Endodermal cell (in vitro differentiated cells): ENCODE data around the gene CPNE5. TPM values are rescaled to one million over a fixed set of nuclear protein-coding genes. Genes with fewer than 3 reads are reported as not detected.

Source experiments
- DNase-seq: peaks from one replicate; pipeline ENCODE4 v3.0.0-alpha.2; 2017
- H3K27ac ChIP-seq: 2 replicates; pipeline ENCODE4 v1.5.1; 2013; ENCODE audit warnings: mild to moderate bottlenecking, low read depth, low read length, moderate library complexity
- H3K27me3 ChIP-seq: 2 replicates; pipeline ENCODE4 v1.6.1; 2013; ENCODE audit warnings: mild to moderate bottlenecking, low read length, moderate library complexity; ENCODE audit not compliant: insufficient read depth, control insufficient read depth, poor library complexity, severe bottlenecking
- H3K36me3 ChIP-seq: 2 replicates; pipeline ENCODE4 v1.7.0; 2013; ENCODE audit warnings: mild to moderate bottlenecking, low read length, moderate library complexity; ENCODE audit not compliant: control insufficient read depth, insufficient read depth
- H3K4me1 ChIP-seq: one replicate; pipeline ENCODE4 v1.7.0; 2013; ENCODE audit warnings: low read length; ENCODE audit not compliant: control insufficient read depth, insufficient read depth
- H3K4me3 ChIP-seq: 2 replicates; pipeline ENCODE4 v1.5.1; 2013; ENCODE audit warnings: mild to moderate bottlenecking, low read length, moderate library complexity
- H3K9ac ChIP-seq: 2 replicates; pipeline ENCODE4 v1.6.1; 2013; ENCODE audit warnings: mild to moderate bottlenecking, low read length, moderate library complexity; ENCODE audit not compliant: poor library complexity, severe bottlenecking; ENCODE audit errors: extremely low read depth
- H3K9me3 ChIP-seq: 2 replicates; pipeline ENCODE4 v1.6.1; 2013; ENCODE audit warnings: mild to moderate bottlenecking, low read length, moderate library complexity; ENCODE audit not compliant: control insufficient read depth
- H3K27ac Mint-ChIP-seq: 2 replicates; pipeline ENCODE4 v1.8.0; 2020; ENCODE audit warnings: mixed read lengths
- H3K27me3 Mint-ChIP-seq: 2 replicates; pipeline ENCODE4 v1.8.0; 2021; ENCODE audit warnings: mild to moderate bottlenecking, mixed read lengths; ENCODE audit not compliant: insufficient read depth
- H3K36me3 Mint-ChIP-seq: 2 replicates; pipeline ENCODE4 v1.8.0; 2020; ENCODE audit warnings: low read depth, mixed read lengths
- H3K4me1 Mint-ChIP-seq: 2 replicates; pipeline ENCODE4 v1.8.0; 2020; ENCODE audit warnings: mixed read lengths
- H3K4me3 Mint-ChIP-seq: 2 replicates; pipeline ENCODE4 v1.8.0; 2020; ENCODE audit warnings: mild to moderate bottlenecking, moderate library complexity, mixed read lengths
- H3K9me3 Mint-ChIP-seq: 2 replicates; pipeline ENCODE4 v1.8.0; 2020; ENCODE audit warnings: mild to moderate bottlenecking, mixed read lengths
- CTCF ChIP-seq: fragments of 200-600 bp; sonication (generic); conservative IDR thresholded peaks from 2 replicates; pipeline ENCODE4 v1.5.0; 2021; ENCODE audit warnings: antibody characterized with exemption, mild to moderate bottlenecking
- WGBS, 2 experiments: methylation state at CpG; one replicate each; pipeline versions ENCODE4 v1.1.5 to v1.1.7; 2013; ENCODE audit warnings: missing lambda C conversion rate in 2 of 2, mixed read lengths in 1 of 2; ENCODE audit not compliant: insufficient coverage in 1 of 2, insufficient read length in 1 of 2; 5-methylcytosine and 5-hydroxymethylcytosine counted together
- total RNA-seq, 2 donors: library from RNA; stranded (reverse); fragmentation: NEBNext Ultra II Directional in 1 of 2; extraction: Animal tissue kit (Norgen Biotek cat#: 25700) in 1 of 2; gene quantifications; 2 replicates in 1 of 2; 3 replicates in 1 of 2; pipeline ENCODE4 v1.2.1, GENCODE V29; 2021

CPNE5 gene
- total RNA-seq, 2 donors from 2014 or later, result 0.26 to 0.42 TPM

GRCh38 chr6:36788768-36789167, 50.5 kb downstream of the CPNE5 start:
- Mint-ChIP-seq H3K36me3 (no peaks in the 10 kb centered on the region), H3K4me1 (peaks cover 10% of the 10 kb centered on the region), H3K9me3 (no peaks in the 10 kb centered on the region), H3K4me3 (no peak overlapping the region), H3K27me3 (no peaks in the 10 kb centered on the region), H3K27ac (no peak overlapping the region)
- WGBS, 2 experiments, result 76 to 85% methylated on average over 4 of the region's 4 CpGs
- Histone ChIP-seq H3K9me3 (no peaks in the 10 kb centered on the region), H3K4me3 (no peak overlapping the region), H3K36me3 (no peaks in the 10 kb centered on the region), H3K27me3 (no peaks in the 10 kb centered on the region), H3K27ac (no peak overlapping the region), H3K9ac (no peak overlapping the region), H3K4me1 (peaks cover 11% of the 10 kb centered on the region)
- no peak for TF ChIP-seq CTCF
- no peak for DNase-seq

- WGBS, 2 experiments, result 97 to 100% methylated on average over 3 to 8 of the region's 8 CpGs
- no peak overlapping the region for H3K27ac ChIP-seq
- Mint-ChIP-seq H3K27me3 (no peaks in the 10 kb centered on the region), H3K36me3 (no peaks in the 10 kb centered on the region), H3K9me3 (no peaks in the 10 kb centered on the region), H3K27ac (no peak overlapping the region), H3K4me1 (peaks cover 10% of the 10 kb centered on the region), H3K4me3 (no peak overlapping the region)
- H3K9me3 ChIP-seq, result no peaks in the 10 kb centered on the region
- no peak for TF ChIP-seq CTCF
- no peaks in the 10 kb centered on the region for H3K36me3 ChIP-seq
- H3K27me3 ChIP-seq, result no peaks in the 10 kb centered on the region
- no peak overlapping the region for H3K9ac ChIP-seq
- no peak overlapping the region for H3K4me3 ChIP-seq
- no peak for DNase-seq
- H3K4me1 ChIP-seq, result peaks cover 11% of the 10 kb centered on the region
Observed at GRCh38 chr6:36788186-36788585, 51.1 kb downstream of the CPNE5 start.

- no peaks in the 10 kb centered on the region for H3K36me3 ChIP-seq
- no peaks in the 10 kb centered on the region for H3K36me3 Mint-ChIP-seq
- H3K27ac Mint-ChIP-seq, result no peak overlapping the region
- no peak overlapping the region for H3K4me3 Mint-ChIP-seq
- H3K9me3 ChIP-seq, result no peaks in the 10 kb centered on the region
- no peak for DNase-seq
- no peaks in the 10 kb centered on the region for H3K27me3 Mint-ChIP-seq
- TF ChIP-seq CTCF, result no peak
- no peaks in the 10 kb centered on the region for H3K9me3 Mint-ChIP-seq
- H3K27me3 ChIP-seq, result no peaks in the 10 kb centered on the region
- no peak overlapping the region for H3K4me3 ChIP-seq
- 94 to 100% methylated on average over 2 to 4 of the region's 4 CpGs for WGBS, 2 experiments
- no peak overlapping the region for H3K9ac ChIP-seq
- H3K4me1 Mint-ChIP-seq, result peaks cover 10% of the 10 kb centered on the region
- peaks cover 11% of the 10 kb centered on the region for H3K4me1 ChIP-seq
- no peak overlapping the region for H3K27ac ChIP-seq
Observed at GRCh38 chr6:36787210-36787609, 52.0 kb downstream of the CPNE5 start.
